ENCODE results near the gene BYSL. TPM values are rescaled to one million over a fixed set of nuclear protein-coding genes. Genes with fewer than 3 reads are reported as not detected.

Gene BYSL
- total and polyA plus RNA-seq, 2 donors (not counting 3 experiments of a cell fraction or from before 2014, with no cell fraction given), result 33.1 to 41.8 TPM

- intact Hi-C loops (cut with micrococcal nuclease), result no loop called here
- CTCF ChIA-PET, result interaction anchor here (0.9 to 2.2 kb wide), 3 partner anchors 14 to 56 kb away, joined by 3 to 5 read pairs (median 3); partner anchors contain the start of genes BYSL and MED20
- no peak overlapping the region for H3K4me2 ChIP-seq (ENCODE audit: insufficient read depth, low read length)
Measured at GRCh38 chr6:41976794-41977484, 55.6 kb downstream of the BYSL start.

More at GRCh38 chr6:41976794-41977484, 55.6 kb downstream of the BYSL start:
- H3K27me3 ChIP-seq (ENCODE audit: control insufficient read depth in 2 of 2, insufficient read depth in 2 of 2, low read length in 2 of 2), result no peaks in the 10 kb centered on the region
- H3K9me1 ChIP-seq (replicated peaks; ENCODE audit: control insufficient read depth, extremely low read depth, insufficient read depth, low read length), result no peaks in the 10 kb centered on the region
- H3K9ac ChIP-seq (replicated peaks; ENCODE audit: extremely low read depth, insufficient read depth, low read length), result no peak overlapping the region
- H2AFZ ChIP-seq (ENCODE audit: low read depth, low read length), result no peak overlapping the region
- H3K4me3 ChIP-seq (replicated peaks in 1 of 3; ENCODE audit: insufficient read depth in 1 of 3, low read depth in 1 of 3, low read length in 3 of 3), result no peak overlapping the region
- no peak for FAIRE-seq
- no peaks in the 10 kb centered on the region for H3K9me3 ChIP-seq (replicated peaks; ENCODE audit: control insufficient read depth, insufficient read depth, low read length)
- no peak overlapping the region for H3K27ac ChIP-seq (ENCODE audit: insufficient read depth, low read depth, low read length)
- no peak for TF ChIP-seq CTCF (IDR thresholded peaks at IDR 0.05; ENCODE audit: extremely low read depth in 1 of 2, insufficient read depth in 1 of 2, low read depth in 1 of 2, low read length in 2 of 2)
- DNase-seq (ENCODE audit: low read depth, low spot score), result no peak
- H3K4me1 ChIP-seq (ENCODE audit: control insufficient read depth, extremely low read depth, insufficient read depth, low read length), result no peaks in the 10 kb centered on the region
- POLR2A ChIA-PET, result no interaction called here
- dilution Hi-C loops (cut with MboI; ENCODE audit: extremely low pct_ligation_motif_present, low sequenced_read_pairs), result no loop called here
- no TSS peak for BruUV-seq (replicated peaks)
- H4K20me1 ChIP-seq (replicated peaks; ENCODE audit: control insufficient read depth, extremely low read depth, insufficient read depth, low read length), result no peaks in the 10 kb centered on the region
- no peaks in the 10 kb centered on the region for H3K36me3 ChIP-seq (ENCODE audit: control insufficient read depth in 2 of 2, extremely low read depth in 1 of 2, insufficient read depth in 2 of 2, low read length in 2 of 2)
- H3K79me2 ChIP-seq (ENCODE audit: control insufficient read depth, insufficient read depth, low read length), result no peaks in the 10 kb centered on the region

Small RNA genes within 50 kb of the gene (small RNA-seq; reads per million reads assigned to genes)
- not detected for gene RF00019 (ENCODE audit: insufficient read depth, insufficient read length, low read depth, low replicate concordance)

Other genes with a start within 250 kb of the BYSL start
- 4.9 and 5.5 TPM in 2 replicates for gene TFEB, start 185.9 kb upstream of the BYSL start, total RNA-seq
- 6.6 and 8.4 TPM in 2 replicates for gene TFEB, start 185.9 kb upstream of the BYSL start, polyA plus RNA-seq
- not detected in 2 replicates for gene PGC, start 174.1 kb upstream of the BYSL start, total RNA-seq
- not detected in 2 replicates for gene PGC, start 174.1 kb upstream of the BYSL start, polyA plus RNA-seq
- 4.4 and 5.3 TPM in 2 replicates for gene FRS3, start 141.6 kb upstream of the BYSL start, total RNA-seq
- 5.2 and 5.7 TPM in 2 replicates for gene FRS3, start 141.6 kb upstream of the BYSL start, polyA plus RNA-seq
- 2.2 and 3.3 TPM in 2 replicates for gene PRICKLE4, start 140.7 kb upstream of the BYSL start, total RNA-seq
- gene PRICKLE4, start 140.7 kb upstream of the BYSL start, polyA plus RNA-seq, result 1.0 and 1.5 TPM in 2 replicates
- gene TOMM6, start 133.8 kb upstream of the BYSL start, total RNA-seq, result 220 and 233 TPM in 2 replicates
- 435 and 527 TPM in 2 replicates for gene TOMM6, start 133.8 kb upstream of the BYSL start, polyA plus RNA-seq
- 4.1 and 4.5 TPM in 2 replicates for gene USP49, start 26.1 kb upstream of the BYSL start, total RNA-seq
- gene USP49, start 26.1 kb upstream of the BYSL start, polyA plus RNA-seq, result 2.1 and 2.4 TPM in 2 replicates
- 25.5 and 30.4 TPM in 2 replicates for gene MED20, start 360 bp upstream of the BYSL start, total RNA-seq
- 34.8 and 37.8 TPM in 2 replicates for gene MED20, start 360 bp upstream of the BYSL start, polyA plus RNA-seq
- 87.5 and 96.7 TPM in 2 replicates for gene CCND3, start 20.3 kb downstream of the BYSL start, total RNA-seq
- 97.0 and 98.7 TPM in 2 replicates for gene CCND3, start 20.3 kb downstream of the BYSL start, polyA plus RNA-seq
- gene TAF8, start 129.0 kb downstream of the BYSL start, total RNA-seq, result 32.4 and 32.9 TPM in 2 replicates
- gene TAF8, start 129.0 kb downstream of the BYSL start, polyA plus RNA-seq, result 45.4 and 49.8 TPM in 2 replicates
- 0.07 and 0.71 TPM in 2 replicates for gene C6orf132, start 221.1 kb downstream of the BYSL start, total RNA-seq
- 0.15 and 0.54 TPM in 2 replicates for gene C6orf132, start 221.1 kb downstream of the BYSL start, polyA plus RNA-seq

All from endothelial cell of umbilical vein (primary cell).